HT1080 (cell line): ENCODE data around the gene ATG4A. TPM values are rescaled to one million over a fixed set of nuclear protein-coding genes. Genes with fewer than 3 reads are reported as not detected.

Source experiments
- DNase-seq: peaks from one replicate; pipeline ENCODE4 v3.0.0-alpha.2; 2015; ENCODE audit warnings: low read depth
- polyA plus RNA-seq, 2 experiments: library from polyadenylated mRNA; depleted of rRNA; stranded (reverse); fragments of >200 nt; gene quantifications; 2 replicates each; pipeline ENCODE4 v1.2.3, GENCODE V29; 2015
- total RNA-seq: library from RNA; depleted of rRNA; stranded (reverse); fragments of >200 nt; shearing (Covaris generic); gene quantifications from 2 replicates; pipeline ENCODE4 v1.2.3, GENCODE V29; 2014; rRNA removed

ATG4A gene, protein sequence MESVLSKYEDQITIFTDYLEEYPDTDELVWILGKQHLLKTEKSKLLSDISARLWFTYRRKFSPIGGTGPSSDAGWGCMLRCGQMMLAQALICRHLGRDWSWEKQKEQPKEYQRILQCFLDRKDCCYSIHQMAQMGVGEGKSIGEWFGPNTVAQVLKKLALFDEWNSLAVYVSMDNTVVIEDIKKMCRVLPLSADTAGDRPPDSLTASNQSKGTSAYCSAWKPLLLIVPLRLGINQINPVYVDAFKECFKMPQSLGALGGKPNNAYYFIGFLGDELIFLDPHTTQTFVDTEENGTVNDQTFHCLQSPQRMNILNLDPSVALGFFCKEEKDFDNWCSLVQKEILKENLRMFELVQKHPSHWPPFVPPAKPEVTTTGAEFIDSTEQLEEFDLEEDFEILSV
- 7.8 and 8.4 TPM in 2 replicates for total RNA-seq
- polyA plus RNA-seq (2015; cell fraction: cytosol; rRNA removed), result 9.4 and 10.3 TPM in 2 replicates
- 7.9 and 11.1 TPM in 2 replicates for polyA plus RNA-seq (2015; cell fraction: nucleus; rRNA removed)

GRCh38 chrX:108091264-108091877 is at the start of gene ATG4A, which contains the start of gene PSMD10:
ATG4A (plus strand) TSS chrX:108091778; CDS start chrX:108091827, 49 bp downstream.
PSMD10 (minus strand) TSS chrX:108091542; CDS start chrX:108091520, 22 bp downstream.
- peak; percentile 97 for DNase-seq

DNA sequence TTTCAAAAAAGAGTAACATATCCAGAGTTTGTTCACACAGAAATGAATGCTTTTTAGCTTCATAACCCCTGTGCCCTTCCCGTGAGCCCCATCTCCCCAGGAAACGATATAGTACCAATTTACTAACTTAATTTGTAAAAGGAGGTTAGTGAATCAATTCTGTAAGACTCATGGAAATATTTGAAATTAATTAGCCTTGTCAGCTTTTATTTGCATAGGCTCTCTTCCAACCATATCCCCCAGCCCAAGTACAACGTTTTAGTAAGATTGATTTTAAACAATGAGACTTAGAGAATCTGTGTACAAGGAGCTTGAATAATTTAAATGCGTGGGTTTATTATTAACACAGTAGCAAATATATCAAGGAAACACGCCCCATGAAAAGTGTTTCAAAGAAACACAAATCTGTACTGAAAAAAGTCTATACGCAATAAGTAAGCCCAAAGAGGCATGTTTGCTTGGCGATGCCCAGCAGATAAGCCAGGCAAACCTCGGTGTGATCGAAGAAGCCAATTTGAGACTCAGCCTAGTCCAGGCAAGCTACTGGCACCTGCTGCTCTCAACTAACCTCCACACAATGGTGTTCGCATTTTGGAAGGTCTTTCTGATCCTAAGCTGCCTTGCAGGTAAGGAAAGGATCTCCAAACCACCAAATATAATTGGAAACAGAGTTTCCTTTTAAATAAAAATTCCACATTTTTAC is 46.9 kb upstream of the ATG4A start, which contains the start of gene VSIG1:
Gene VSIG1, plus strand, starts transcription at position 512 of the 703 bp plus-strand sequence. Its CDS starts 66 bp downstream, at position 578.
- no peak for DNase-seq

DNA sequence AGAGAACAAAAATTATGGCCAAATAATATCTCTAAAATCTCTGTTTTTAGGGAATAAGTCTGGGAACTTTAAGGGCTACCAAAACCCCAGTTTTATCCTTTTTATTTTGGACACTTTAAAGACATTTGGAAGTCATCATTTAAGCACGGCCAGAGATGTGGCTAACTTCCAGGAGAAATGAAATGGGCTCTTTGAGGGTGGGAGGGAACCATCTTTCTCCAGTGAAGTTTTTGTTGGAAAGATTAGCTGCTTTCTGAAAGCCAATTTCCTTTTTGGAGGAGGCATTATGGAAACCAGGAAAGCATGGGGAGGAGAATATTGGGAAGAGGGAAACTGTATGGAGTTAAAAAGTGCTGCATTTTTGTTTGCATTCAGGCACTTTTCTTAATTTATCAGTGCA is 41.9 kb upstream of the ATG4A start:
- no peak for DNase-seq

- DNase-seq, result no peak
Observed at GRCh38 chrX:108053218-108053617, 38.4 kb upstream of the ATG4A start.

DNA sequence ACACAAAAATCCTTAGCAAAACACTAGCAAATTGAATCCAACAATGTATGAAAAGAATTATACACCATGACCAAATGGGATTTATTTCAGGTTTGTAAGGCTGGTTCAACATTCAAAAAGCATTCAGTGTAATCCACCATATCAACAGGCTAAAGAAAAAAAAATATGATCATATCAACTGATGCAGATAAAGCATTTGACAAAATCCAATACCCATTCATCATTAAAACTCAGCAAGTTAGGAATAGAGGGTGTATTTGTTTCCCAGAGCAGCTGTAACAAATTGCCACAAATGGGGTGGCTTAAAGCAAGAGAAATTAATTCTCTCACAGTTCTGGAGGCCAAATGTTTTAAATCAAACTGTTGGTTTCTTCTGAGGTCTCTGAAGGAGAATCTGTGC is 36.0 kb upstream of the ATG4A start:
- no peak for DNase-seq

- no peak for DNase-seq
Observed at GRCh38 chrX:108059801-108060200, 31.8 kb upstream of the ATG4A start.

GRCh38 chrX:108064001-108064400 is 27.6 kb upstream of the ATG4A start:
- no peak for DNase-seq

GRCh38 chrX:108064613-108065012 is 27.0 kb upstream of the ATG4A start:
- no peak for DNase-seq

- DNase-seq, result no peak
Observed at GRCh38 chrX:108068121-108068520, 23.5 kb upstream of the ATG4A start.

DNA sequence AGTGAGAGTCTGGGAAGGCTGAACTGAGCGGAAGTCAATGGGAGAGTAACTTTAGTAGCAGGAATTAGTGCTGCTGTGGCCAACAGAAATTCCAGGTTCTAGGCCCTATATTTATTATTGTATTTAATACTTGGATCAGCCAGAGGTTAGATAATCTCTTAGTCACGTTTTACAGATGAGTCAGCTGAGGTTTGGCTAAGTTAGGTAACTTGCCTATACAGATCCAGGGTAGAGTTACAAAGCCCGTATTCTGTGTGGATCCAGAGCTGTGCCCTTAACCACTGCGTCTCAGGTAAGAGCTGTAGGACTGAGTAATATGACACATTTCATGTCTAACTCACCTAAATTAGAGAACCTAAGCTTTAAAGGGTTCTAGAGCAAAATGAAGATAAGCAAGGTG is 20.7 kb upstream of the ATG4A start:
- peak; percentile 61 for DNase-seq

DNA sequence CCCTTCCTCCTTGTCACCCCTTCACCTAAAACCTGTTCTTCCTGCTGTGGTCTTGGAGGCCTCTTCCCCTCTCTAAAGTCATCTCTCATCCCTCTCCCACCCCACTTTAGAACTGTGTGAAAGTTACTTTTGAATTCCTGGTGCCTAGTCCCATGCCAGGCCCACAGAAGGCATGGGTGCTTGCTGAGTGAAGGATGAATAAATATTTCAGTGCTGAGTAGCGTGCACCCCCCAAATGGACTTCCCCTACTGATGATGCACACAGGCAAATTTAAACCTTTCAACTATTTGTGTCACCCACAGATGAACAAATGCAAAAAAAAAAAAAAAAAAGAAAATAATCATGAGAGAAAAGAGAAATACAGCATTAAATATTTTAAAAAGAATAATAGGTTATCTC is 20.0 kb upstream of the ATG4A start:
- no peak for DNase-seq

DNA sequence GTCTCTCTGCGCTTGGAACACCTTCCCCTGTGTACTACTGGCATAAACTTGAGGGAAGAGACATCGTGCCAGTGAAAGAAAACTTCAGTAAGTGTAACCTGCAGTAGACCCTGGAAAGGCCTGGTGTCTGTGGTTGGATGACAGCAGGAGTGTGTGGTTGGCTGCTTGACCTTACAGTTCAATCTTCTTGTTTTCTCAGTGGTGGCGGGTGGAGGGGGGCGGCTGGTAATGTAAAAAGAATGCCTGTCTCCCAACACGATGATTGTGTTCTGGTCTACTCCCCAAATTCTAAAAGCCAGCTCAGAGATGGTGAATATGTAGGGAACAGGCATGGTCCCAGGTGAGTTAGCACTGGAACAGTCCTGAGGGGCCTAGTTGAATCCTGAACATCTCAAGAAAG is 18.8 kb upstream of the ATG4A start:
- DNase-seq, result peak; percentile 81

GRCh38 chrX:108081110-108081509 is 10.5 kb upstream of the ATG4A start:
- no peak for DNase-seq

DNA sequence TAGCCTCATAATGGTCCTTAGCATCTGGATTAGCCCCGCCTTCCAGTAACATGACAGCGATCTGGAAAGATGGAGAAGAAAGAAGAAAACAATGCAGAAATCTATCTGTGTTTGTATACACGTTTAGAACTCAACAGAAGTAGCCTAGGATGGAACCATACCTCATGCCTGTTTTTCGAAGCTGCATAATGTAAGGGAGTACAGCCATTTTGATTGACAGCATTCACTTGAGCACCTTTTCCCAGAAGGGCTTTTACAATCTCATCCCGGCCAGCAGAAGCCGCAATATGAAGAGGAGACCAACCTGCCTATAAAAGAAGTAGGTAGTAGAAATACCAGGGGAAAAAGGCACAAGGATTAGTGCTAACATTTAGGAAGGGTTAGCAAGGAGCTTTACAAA is 3.8 kb upstream of the ATG4A start:
- DNase-seq, result no peak

DNA sequence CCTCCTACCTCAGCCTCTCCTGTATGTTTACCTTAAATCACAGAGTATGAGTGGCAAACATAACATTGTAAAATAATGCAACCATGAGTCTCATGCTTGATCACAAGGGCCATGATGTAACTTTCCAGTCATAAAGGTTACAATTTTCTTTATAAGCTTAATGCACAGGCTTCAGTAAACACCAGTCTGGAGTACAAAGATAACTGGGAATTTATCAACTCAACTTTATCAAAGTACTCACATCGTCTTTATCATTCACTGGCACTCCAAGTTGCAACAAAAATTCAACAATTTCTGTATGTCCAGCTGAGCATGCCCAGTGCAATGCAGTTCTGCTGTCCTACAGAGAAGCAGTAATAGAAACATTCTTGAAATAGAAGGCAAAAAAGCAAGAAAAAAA is 3.1 kb upstream of the ATG4A start:
- DNase-seq, result no peak

DNA sequence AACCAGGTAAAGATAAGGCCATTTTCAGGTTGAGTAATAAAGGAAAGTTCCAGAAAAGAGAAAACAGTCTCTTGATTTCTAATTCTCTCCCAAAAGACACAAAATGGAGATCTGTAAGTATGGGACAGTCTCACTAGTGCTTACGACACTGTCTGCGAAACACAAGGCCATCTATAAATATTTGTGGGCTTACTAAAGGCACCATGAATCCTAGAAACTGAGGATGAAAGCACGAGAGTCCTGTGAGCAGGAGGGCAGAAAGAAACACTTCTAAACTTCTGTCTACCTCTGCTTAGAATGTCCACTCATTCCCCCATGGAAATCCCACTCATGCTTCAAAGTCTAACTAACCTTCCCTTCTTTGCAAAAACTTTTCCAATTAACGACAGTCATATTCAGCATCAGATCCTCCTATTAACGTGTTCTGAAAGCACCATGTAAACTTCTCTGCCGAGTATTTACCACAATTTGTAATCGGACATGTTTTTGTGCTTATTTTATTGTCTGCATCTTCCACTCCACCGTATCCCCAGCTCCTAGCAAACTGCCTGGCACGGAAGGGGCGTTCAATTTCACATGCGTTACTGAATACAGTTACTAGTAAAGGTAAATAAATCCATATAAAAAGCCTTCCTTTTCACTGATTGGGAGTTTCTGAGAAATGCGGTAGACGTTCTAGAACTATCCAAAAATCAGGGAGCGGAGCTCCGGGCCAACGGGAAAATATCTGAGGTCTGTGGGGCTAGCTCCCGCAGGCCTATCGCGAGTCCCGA is 901 bp upstream of the ATG4A start:
- peak; percentile 0 for DNase-seq

- DNase-seq, result no peak
Observed at GRCh38 chrX:108091878-108092291, 307 bp downstream of the ATG4A start.

- peak; percentile 1 for DNase-seq
Observed at GRCh38 chrX:108097380-108097779, 5.8 kb downstream of the ATG4A start.

GRCh38 chrX:108105473-108105872 is 13.9 kb downstream of the ATG4A start:
- no peak for DNase-seq

GRCh38 chrX:108114541-108114940 is 23.0 kb downstream of the ATG4A start:
- no peak for DNase-seq

DNA sequence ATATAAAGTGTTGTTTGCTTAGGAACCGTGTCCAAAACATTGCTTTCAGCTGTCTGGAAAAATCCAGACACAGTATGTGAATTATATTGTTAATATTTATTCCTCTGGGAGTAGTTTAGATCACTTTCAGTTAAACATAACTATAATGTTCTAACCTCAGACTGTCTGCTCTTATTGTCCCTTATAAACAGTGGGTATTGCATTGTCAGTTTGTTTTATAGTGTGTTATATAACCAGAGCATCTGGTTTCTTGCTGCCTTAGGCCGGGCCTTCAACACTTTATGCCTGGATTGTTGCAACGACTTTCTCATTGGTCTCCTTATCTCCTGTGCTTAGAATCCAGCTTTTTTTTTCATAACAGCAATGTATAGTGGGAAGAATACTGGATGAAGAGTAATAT is 26.4 kb downstream of the ATG4A start:
- DNase-seq, result no peak
